Adrenal gland (tissue), 5 donors: ENCODE measurements around the gene SCYGR4.

Experiments
- CTCF ChIP-seq, 6 experiments: fragments of 450-650 bp in 4 of 6; fragments of 200-600 bp in 2 of 6; sonication (generic) in 1 of 6; IDR thresholded peaks; 1 replicate in 5 of 6; 2 replicates in 1 of 6; pipeline versions ENCODE4 v1.5.1 to v1.8.0; 2016 to 2021; ENCODE audit warnings: antibody characterized with exemption in 6 of 6, mild to moderate bottlenecking in 2 of 6, moderate library complexity in 1 of 6
- POLR2A ChIP-seq, 2 donors: fragments of 450-650 bp; IDR thresholded peaks; one replicate each; pipeline ENCODE4 v1.6.1; 2017; ENCODE audit warnings: antibody characterized with exemption in 2 of 2, mild to moderate bottlenecking in 2 of 2, moderate library complexity in 1 of 2
- donor health status: DM: no; HTN: no; CAD: no.

DNA sequence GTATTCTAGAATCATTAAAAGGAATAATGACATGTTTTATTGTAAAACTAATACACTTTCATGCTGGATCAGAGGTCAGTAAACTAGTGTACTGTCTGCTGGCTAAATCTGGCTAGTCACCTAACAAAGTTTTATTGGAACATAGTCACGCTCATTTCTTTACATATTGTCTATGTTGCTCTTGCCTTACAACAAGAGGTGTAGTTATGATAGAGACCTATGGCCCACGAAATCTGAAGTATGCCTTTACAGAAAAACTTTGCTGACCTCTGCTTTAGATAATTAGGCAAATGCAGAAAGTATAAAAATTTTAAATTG, 48.5 kb upstream of the SCYGR4 start:
- no peak for TF ChIP-seq CTCF (IDR thresholded peaks at IDR 0.05)
- TF ChIP-seq POLR2A (IDR thresholded peaks at IDR 0.05), result no peak
